PC-3 (cell line): Measurements from ENCODE around the gene SYT1. TPM values are rescaled to one million over a fixed set of nuclear protein-coding genes. Genes with fewer than 3 reads are reported as not detected.

Source experiments
- ATAC-seq: fragments of 200-7000 bp; cut with Tn5 transposase; 2 replicates; pipeline ENCODE4 v1.9.1; 2020; ENCODE audit warnings: mild to moderate bottlenecking, moderate library complexity
- BruUV-seq: library from RNA; stranded (reverse); fragments of 400-500 nt; replicated peaks from 2 replicates; lab custom pipeline; 2021; lab: Mats Ljungman, UMichigan
- CTCF ChIA-PET: fragments of 300-600 bp; sonication (Branson Sonifier 250); formaldehyde crosslinking; loops from one replicate; lab custom pipeline; 2022; ENCODE audit warnings: antibody characterized with exemption; lab: Charles Lee
- POLR2A ChIA-PET: fragments of 300-600 bp; sonication (Branson Sonifier 250); formaldehyde crosslinking; loops from one replicate; lab custom pipeline; 2022; ENCODE audit warnings: antibody characterized with exemption; ENCODE audit not compliant: unreplicated experiment; lab: Charles Lee
- DNase-seq: peaks from one replicate; pipeline ENCODE4 v3.0.0-alpha.2; 2015
- H2AFZ ChIP-seq: fragments of 300-600 bp; sonication (generic); 2 replicates; pipeline ENCODE4 v1.6.0; 2016; ENCODE audit warnings: antibody characterized with exemption, low read length
- H3F3A ChIP-seq: fragments of 300-600 bp; sonication (generic); one replicate; pipeline ENCODE4 v1.6.0; 2017; ENCODE audit warnings: antibody characterized with exemption, low read length, control low read depth, mild to moderate bottlenecking; ENCODE audit not compliant: unreplicated experiment
- H3K27ac ChIP-seq: fragments of 300-600 bp; sonication (generic); 2 replicates; pipeline ENCODE4 v1.5.1; 2016; ENCODE audit warnings: mild to moderate bottlenecking, low read length
- H3K27me3 ChIP-seq: fragments of 300-600 bp; sonication (generic); 2 replicates; pipeline ENCODE4 v1.6.1; 2016; ENCODE audit warnings: low read length, mixed read lengths
- H3K36me3 ChIP-seq: fragments of 300-600 bp; sonication (generic); 2 replicates; pipeline ENCODE4 v1.6.1; 2016; ENCODE audit warnings: low read depth, mixed run types, low read length, mixed read lengths
- H3K4me1 ChIP-seq: fragments of 300-600 bp; sonication (generic); 2 replicates; pipeline ENCODE4 v1.5.1; 2016; ENCODE audit warnings: low read length; ENCODE audit not compliant: insufficient read depth
- H3K4me2 ChIP-seq: fragments of 300-600 bp; sonication (generic); 2 replicates; pipeline ENCODE4 v1.6.0; 2016; ENCODE audit warnings: low read length
- H3K4me3 ChIP-seq: fragments of 300-600 bp; sonication (generic); 2 replicates; pipeline ENCODE4 v1.5.1; 2016; ENCODE audit warnings: mild to moderate bottlenecking, low read length, mixed read lengths
- H3K79me2 ChIP-seq: fragments of 300-600 bp; sonication (generic); 2 replicates; pipeline ENCODE4 v1.6.1; 2017; ENCODE audit warnings: low read length, mixed read lengths
- H3K9ac ChIP-seq: fragments of 300-600 bp; sonication (generic); 2 replicates; pipeline ENCODE4 v1.6.0; 2016; ENCODE audit warnings: mild to moderate bottlenecking, low read length
- H3K9me2 ChIP-seq: fragments of 300-600 bp; sonication (generic); replicated peaks from 2 replicates; pipeline ENCODE4 v1.6.1; 2016; ENCODE audit warnings: mixed run types, low read length, mixed read lengths
- H3K9me3 ChIP-seq: fragments of 300-600 bp; sonication (generic); 2 replicates; pipeline ENCODE4 v1.6.1; 2016; ENCODE audit warnings: low read length, mixed read lengths
- H4K20me1 ChIP-seq: fragments of 300-600 bp; sonication (generic); 2 replicates; pipeline ENCODE4 v1.6.1; 2016; ENCODE audit warnings: low read length, mixed read lengths
- CTCF ChIP-seq: fragments of 300-600 bp; sonication (generic); conservative IDR thresholded peaks from 2 replicates; pipeline ENCODE4 v1.5.1; 2017; ENCODE audit warnings: antibody characterized with exemption, low read depth, mild to moderate bottlenecking, low read length
- EZH2 ChIP-seq: fragments of 300-600 bp; sonication (generic); IDR thresholded peaks from one replicate; pipeline ENCODE4 v1.6.1; 2017; ENCODE audit warnings: antibody characterized with exemption, mild to moderate bottlenecking, low read length; ENCODE audit not compliant: unreplicated experiment
- EZH2phosphoT487 ChIP-seq: fragments of 300-600 bp; sonication (generic); IDR thresholded peaks from 2 replicates; pipeline ENCODE4 v1.6.1; 2018; ENCODE audit warnings: mild to moderate bottlenecking, antibody characterized with exemption, low read length, borderline replicate concordance
- intact Hi-C: fragments of 100-400 bp; cut with micrococcal nuclease; formaldehyde crosslinking; loops from 2 replicates; pipeline ENCODE4 v1.9.0; 2023
- total RNA-seq: library from RNA; depleted of rRNA; stranded (reverse); fragments of >200 nt; gene quantifications from 2 replicates; pipeline ENCODE4 v1.2.3, GENCODE V29; 2014

The SYT1 gene
- total RNA-seq, 1 experiment from 2014 or later: 0.51 TPM

GRCh38 chr12:79358716-79359300, 494.2 kb downstream of the SYT1 start:
- POLR2A ChIA-PET: no interaction called here
- TF ChIP-seq EZH2 (no peak), CTCF (no peak), EZH2phosphoT487 (no peak)
- Histone ChIP-seq H3K27ac (no peak overlapping the region), H3K9ac (no peak overlapping the region), H3K9me2 (no peaks in the 10 kb centered on the region), H3F3A (no peaks in the 10 kb centered on the region), H3K9me3 (no peaks in the 10 kb centered on the region), H3K4me3 (no peak overlapping the region), H2AFZ (no peak overlapping the region), H3K79me2 (no peaks in the 10 kb centered on the region), H3K4me1 (no peaks in the 10 kb centered on the region), H4K20me1 (no peaks in the 10 kb centered on the region), H3K27me3 (no peaks in the 10 kb centered on the region), H3K4me2 (no peak overlapping the region), H3K36me3 (no peaks in the 10 kb centered on the region)
- CTCF ChIA-PET: no interaction called here
- intact Hi-C loops: no loop called here
- BruUV-seq: no TSS peak
- no peak for DNase-seq
- ATAC-seq: no peak

GRCh38 chr12:79360286-79360685, 495.7 kb downstream of the SYT1 start:
- Histone ChIP-seq H3K4me2 (no peak overlapping the region), H3K79me2 (no peaks in the 10 kb centered on the region), H3K27ac (no peak overlapping the region), H2AFZ (no peak overlapping the region), H3K27me3 (no peaks in the 10 kb centered on the region), H3K9me3 (no peaks in the 10 kb centered on the region), H3K9ac (no peak overlapping the region), H3K4me1 (no peaks in the 10 kb centered on the region), H4K20me1 (no peaks in the 10 kb centered on the region), H3F3A (no peaks in the 10 kb centered on the region), H3K9me2 (no peaks in the 10 kb centered on the region), H3K36me3 (no peaks in the 10 kb centered on the region), H3K4me3 (no peak overlapping the region)
- ChIA-PET POLR2A (no interaction called here), CTCF (no interaction called here)
- no peak for TF ChIP-seq EZH2
- TF ChIP-seq CTCF: no peak
- no peak for TF ChIP-seq EZH2phosphoT487
- ATAC-seq (no peak), DNase-seq (no peak)
- no TSS peak for BruUV-seq
- intact Hi-C loops: no loop called here

GRCh38 chr12:79360936-79361335, 496.4 kb downstream of the SYT1 start:
- TF ChIP-seq EZH2phosphoT487 (no peak), EZH2 (no peak), CTCF (no peak)

More at GRCh38 chr12:79360936-79361335, 496.4 kb downstream of the SYT1 start:
- H3K4me3 ChIP-seq: no peak overlapping the region
- H3K79me2 ChIP-seq: no peaks in the 10 kb centered on the region
- H3K4me1 ChIP-seq: no peaks in the 10 kb centered on the region
- CTCF ChIA-PET: no interaction called here
- H3K9me2 ChIP-seq: no peaks in the 10 kb centered on the region
- no peak overlapping the region for H3K27ac ChIP-seq
- no TSS peak for BruUV-seq
- H3K4me2 ChIP-seq: no peak overlapping the region
- intact Hi-C loops: no loop called here
- H3K9me3 ChIP-seq: no peaks in the 10 kb centered on the region
- no peak for DNase-seq
- POLR2A ChIA-PET: no interaction called here
- no peak overlapping the region for H3K9ac ChIP-seq
- no peaks in the 10 kb centered on the region for H4K20me1 ChIP-seq
- ATAC-seq: no peak
- H2AFZ ChIP-seq: no peak overlapping the region
- H3K36me3 ChIP-seq: no peaks in the 10 kb centered on the region
- no peaks in the 10 kb centered on the region for H3K27me3 ChIP-seq
- no peaks in the 10 kb centered on the region for H3F3A ChIP-seq
